SK-N-SH treated with all-trans-retinoic acid at 6 μM for 48 hours (cell line): ENCODE results near the gene CCL22.

Experiments used
- ATAC-seq: fragments of 200-7000 bp; cut with Tn5 transposase; 3 replicates; pipeline ENCODE4 v1.9.1; 2020; ENCODE audit warnings: mild to moderate bottlenecking, moderate library complexity
- ARNTL ChIP-seq: fragments of 450-650 bp; formaldehyde crosslinking; IDR thresholded peaks from 2 replicates; pipeline ENCODE4 v1.5.0; 2020; ENCODE audit warnings: low read depth, mild to moderate bottlenecking, moderate library complexity, borderline replicate concordance
- BACH2 ChIP-seq: fragments of 250-450 bp; sonication (Bioruptor Pico); IDR thresholded peaks from 2 replicates; pipeline ENCODE4 v1.9.0; 2021; ENCODE audit warnings: mild to moderate bottlenecking, borderline replicate concordance
- CREB5 ChIP-seq: fragments of 250-450 bp; sonication (Bioruptor Pico); IDR thresholded peaks from 2 replicates; pipeline ENCODE4 v1.5.1; 2020; ENCODE audit warnings: low read depth, mild to moderate bottlenecking, moderate library complexity
- CSDC2 ChIP-seq: fragments of 250-450 bp; sonication (Bioruptor Pico); IDR thresholded peaks from 2 replicates; pipeline ENCODE4 v1.5.0; 2020; ENCODE audit warnings: mild to moderate bottlenecking, moderate library complexity
- CSRNP3 ChIP-seq: fragments of 250-450 bp; sonication (Bioruptor Pico); IDR thresholded peaks from 2 replicates; pipeline ENCODE4 v1.5.1; 2021; ENCODE audit warnings: mild to moderate bottlenecking, moderate library complexity
- ESRRG ChIP-seq: fragments of 250-450 bp; sonication (Bioruptor Pico); IDR thresholded peaks from 2 replicates; pipeline ENCODE4 v1.6.1; 2021; ENCODE audit warnings: mild to moderate bottlenecking
- GLIS3 ChIP-seq: fragments of 250-450 bp; sonication (Bioruptor Pico); IDR thresholded peaks from 2 replicates; pipeline ENCODE4 v1.5.0; 2020; ENCODE audit warnings: mild to moderate bottlenecking, moderate library complexity
- ISL1 ChIP-seq: fragments of 250-450 bp; sonication (Bioruptor Pico); IDR thresholded peaks from 2 replicates; pipeline ENCODE4 v2.1.2; 2022; ENCODE audit warnings: mild to moderate bottlenecking, moderate library complexity
- OSR1 ChIP-seq: fragments of 250-450 bp; sonication (Bioruptor Pico); IDR thresholded peaks from 2 replicates; pipeline ENCODE4 v1.8.0; 2022; ENCODE audit warnings: moderate library complexity, mild to moderate bottlenecking, inconsistent platforms
- PATZ1 ChIP-seq: fragments of 250-450 bp; sonication (Bioruptor Pico); IDR thresholded peaks from 2 replicates; pipeline ENCODE4 v1.8.0; 2020; ENCODE audit warnings: mild to moderate bottlenecking, moderate library complexity, borderline replicate concordance
- POU6F1 ChIP-seq: fragments of 250-450 bp; sonication (Bioruptor Pico); IDR thresholded peaks from 2 replicates; pipeline ENCODE4 v1.8.0; 2021; ENCODE audit warnings: low read depth, mild to moderate bottlenecking, moderate library complexity, borderline replicate concordance
- PPARA ChIP-seq: fragments of 250-450 bp; sonication (Bioruptor Pico); IDR thresholded peaks from 2 replicates; pipeline ENCODE4 v1.5.0; 2020; ENCODE audit warnings: mild to moderate bottlenecking, borderline replicate concordance
- RARB ChIP-seq: fragments of 250-450 bp; sonication (Bioruptor Pico); IDR thresholded peaks from 2 replicates; pipeline ENCODE4 v1.8.0; 2021; ENCODE audit warnings: mild to moderate bottlenecking, moderate library complexity
- SNAI2 ChIP-seq: fragments of 250-450 bp; sonication (Bioruptor Pico); IDR thresholded peaks from 2 replicates; pipeline ENCODE4 v1.5.0; 2020; ENCODE audit warnings: mild to moderate bottlenecking, moderate library complexity
- TCF4 ChIP-seq: fragments of 250-450 bp; sonication (Bioruptor Pico); IDR thresholded peaks from 2 replicates; pipeline ENCODE4 v1.8.0; 2021; ENCODE audit warnings: mild to moderate bottlenecking, moderate library complexity, borderline replicate concordance
- TOX ChIP-seq: fragments of 250-450 bp; sonication (Bioruptor Pico); IDR thresholded peaks from 2 replicates; pipeline ENCODE4 v1.8.0; 2021; ENCODE audit warnings: mild to moderate bottlenecking, moderate library complexity, borderline replicate concordance
- TSHZ2 ChIP-seq: fragments of 250-450 bp; sonication (Bioruptor Pico); IDR thresholded peaks from 2 replicates; pipeline ENCODE4 v1.5.0; 2020; ENCODE audit warnings: mild to moderate bottlenecking, moderate library complexity
- ZC3H10 ChIP-seq: fragments of 250-450 bp; sonication (Bioruptor Pico); IDR thresholded peaks from 2 replicates; pipeline ENCODE4 v1.5.1; 2021; ENCODE audit warnings: mild to moderate bottlenecking, moderate library complexity
- ZFP3 ChIP-seq: fragments of 250-450 bp; sonication (Bioruptor Pico); IDR thresholded peaks from 2 replicates; pipeline ENCODE4 v1.5.0; 2020; ENCODE audit warnings: mild to moderate bottlenecking, moderate library complexity
- ZFP30 ChIP-seq: fragments of 450-650 bp; formaldehyde crosslinking; IDR thresholded peaks from 2 replicates; pipeline ENCODE4 v1.5.0; 2022; ENCODE audit warnings: mild to moderate bottlenecking, moderate library complexity
- ZNF565 ChIP-seq: fragments of 450-650 bp; formaldehyde crosslinking; conservative IDR thresholded peaks from 2 replicates; pipeline ENCODE4 v1.5.0; 2020; ENCODE audit warnings: low read depth, mild to moderate bottlenecking, moderate library complexity
- ZNF70 ChIP-seq: fragments of 450-650 bp; formaldehyde crosslinking; IDR thresholded peaks from 2 replicates; pipeline ENCODE4 v1.5.0; 2020; ENCODE audit warnings: mild to moderate bottlenecking, moderate library complexity
- ZNF8 ChIP-seq: fragments of 450-650 bp; formaldehyde crosslinking; IDR thresholded peaks from 2 replicates; pipeline ENCODE4 v1.5.0; 2020; ENCODE audit warnings: mild to moderate bottlenecking, moderate library complexity

The CCL22 gene

GRCh38 chr16:57316390-57317017, 42.1 kb upstream of the CCL22 start:
- peak; percentile 82 for ATAC-seq
- TF ChIP-seq PPARA (CRISPR knock-in tag) (no peak), CSDC2 (CRISPR knock-in tag) (no peak), TOX (CRISPR knock-in tag) (no peak), ZFP3 (no peak), GLIS3 (CRISPR knock-in tag) (no peak), BACH2 (no peak), TCF4 (no peak), ZFP30 (CRISPR knock-in tag) (no peak), PATZ1 (CRISPR knock-in tag) (no peak), SNAI2 (CRISPR knock-in tag) (no peak), ESRRG (CRISPR knock-in tag) (no peak), ARNTL (no peak), OSR1 (CRISPR knock-in tag) (no peak), ZNF565 (CRISPR knock-in tag) (no peak), TSHZ2 (no peak), ZC3H10 (CRISPR knock-in tag) (no peak), ZNF70 (CRISPR knock-in tag) (no peak), CREB5 (CRISPR knock-in tag) (no peak), ISL1 (CRISPR knock-in tag) (no peak), POU6F1 (CRISPR knock-in tag) (no peak)

- peak; percentile 37; the same call in 2 of the 3 replicates for ATAC-seq
- no peak for TF ChIP-seq ZNF8 (CRISPR knock-in tag)
- no peak for TF ChIP-seq CREB5 (CRISPR knock-in tag)
- no peak for TF ChIP-seq TCF4
- no peak for TF ChIP-seq ARNTL
- no peak for TF ChIP-seq BACH2
- TF ChIP-seq ZNF70 (CRISPR knock-in tag): no peak
- TF ChIP-seq ESRRG (CRISPR knock-in tag): no peak
- no peak for TF ChIP-seq POU6F1 (CRISPR knock-in tag)
- TF ChIP-seq RARB (CRISPR knock-in tag): no peak
- no peak for TF ChIP-seq CSRNP3 (CRISPR knock-in tag)
- TF ChIP-seq TOX (CRISPR knock-in tag): no peak
- TF ChIP-seq ZNF565 (CRISPR knock-in tag): no peak
- TF ChIP-seq PPARA (CRISPR knock-in tag): no peak
These were observed 40.2 kb upstream of the CCL22 start for GRCh38 chr16:57318240-57318970.
